GM23338 (cell line): ENCODE results near the gene AOC3. TPM values are rescaled to one million over a fixed set of nuclear protein-coding genes. Genes with fewer than 3 reads are reported as not detected.
A peak's percentile ranks its signal among the peaks of the same experiment; 100 is the strongest.

ENCODE experiments used
- ATAC-seq: fragments of 200-7000 bp; cut with Tn5 transposase; 3 replicates; pipeline ENCODE4 v1.9.1; 2020
- DNase-seq: peaks from one replicate; pipeline ENCODE4 v3.0.0-alpha.2; 2015; ENCODE audit warnings: low spot score
- H2AFZ ChIP-seq: fragments of 200-600 bp; sonication (generic); 2 replicates; pipeline ENCODE4 v1.8.0; 2016; ENCODE audit warnings: antibody characterized with exemption, mild to moderate bottlenecking, moderate library complexity
- H3F3A ChIP-seq: fragments of 200-600 bp; sonication (generic); replicated peaks from 2 replicates; pipeline ENCODE4 v1.8.0; 2017; ENCODE audit warnings: antibody characterized with exemption, mixed run types, low read depth
- H3K27ac ChIP-seq: fragments of 200-600 bp; sonication (generic); 2 replicates; pipeline ENCODE4 v1.6.1; 2016; ENCODE audit warnings: low read depth
- H3K27me3 ChIP-seq: fragments of 200-600 bp; sonication (generic); 2 replicates; pipeline ENCODE4 v1.8.0; 2016; ENCODE audit warnings: mild to moderate bottlenecking, mixed run types, moderate library complexity; ENCODE audit not compliant: insufficient read depth
- H3K36me3 ChIP-seq: fragments of 200-600 bp; sonication (generic); 2 replicates; pipeline ENCODE4 v1.8.0; 2016; ENCODE audit warnings: mild to moderate bottlenecking; ENCODE audit not compliant: insufficient read depth
- H3K4me1 ChIP-seq: fragments of 200-600 bp; sonication (generic); 2 replicates; pipeline ENCODE4 v1.8.0; 2016; ENCODE audit warnings: mild to moderate bottlenecking, moderate library complexity; ENCODE audit not compliant: insufficient read depth
- H3K4me2 ChIP-seq: fragments of 200-600 bp; sonication (generic); 2 replicates; pipeline ENCODE4 v1.7.1; 2017; ENCODE audit warnings: mixed run types
- H3K4me3 ChIP-seq: fragments of 200-600 bp; sonication (generic); 2 replicates; pipeline ENCODE4 v1.6.1; 2016; ENCODE audit warnings: mixed run types
- H3K79me2 ChIP-seq: fragments of 200-600 bp; sonication (generic); replicated peaks from 2 replicates; pipeline ENCODE4 v1.8.0; 2017; ENCODE audit warnings: mild to moderate bottlenecking; ENCODE audit not compliant: insufficient read depth
- H3K9me2 ChIP-seq: fragments of 200-600 bp; sonication (generic); 2 replicates; pipeline ENCODE4 v1.8.0; 2017; ENCODE audit not compliant: insufficient read depth
- H4K20me1 ChIP-seq: fragments of 200-600 bp; sonication (generic); replicated peaks from 2 replicates; pipeline ENCODE4 v1.8.0; 2017; ENCODE audit warnings: mild to moderate bottlenecking; ENCODE audit not compliant: insufficient read depth
- H3K27ac Mint-ChIP-seq: 2 replicates; pipeline ENCODE4 v1.8.0; 2020; ENCODE audit warnings: inconsistent platforms, mild to moderate bottlenecking, moderate library complexity, mixed read lengths
- H3K27me3 Mint-ChIP-seq: 3 replicates; pipeline ENCODE4 v1.8.0; 2022; ENCODE audit warnings: low read depth, mild to moderate bottlenecking, moderate library complexity, mixed read lengths, inconsistent platforms; ENCODE audit not compliant: insufficient read depth, poor library complexity
- H3K36me3 Mint-ChIP-seq: 3 replicates; pipeline ENCODE4 v1.8.0; 2021; ENCODE audit warnings: low read depth, mild to moderate bottlenecking, inconsistent platforms, moderate library complexity, mixed read lengths
- H3K4me1 Mint-ChIP-seq: 3 replicates; pipeline ENCODE4 v1.8.0; 2020; ENCODE audit warnings: mild to moderate bottlenecking, inconsistent platforms, mixed read lengths
- H3K4me3 Mint-ChIP-seq: 3 replicates; pipeline ENCODE4 v1.8.0; 2021; ENCODE audit warnings: moderate library complexity, mild to moderate bottlenecking, inconsistent platforms, mixed read lengths
- H3K9me3 Mint-ChIP-seq: 3 replicates; pipeline ENCODE4 v1.8.0; 2020; ENCODE audit warnings: moderate library complexity, mild to moderate bottlenecking, inconsistent platforms, mixed read lengths
- CREB1 ChIP-seq: fragments of 250-450 bp; sonication (Bioruptor Pico); IDR thresholded peaks from 2 replicates; pipeline ENCODE4 v1.5.0; 2020; ENCODE audit warnings: low read depth, mild to moderate bottlenecking, moderate library complexity
- CTCF ChIP-seq, 2 experiments: fragments of 200-600 bp in 1 of 2; sonication (generic) in 1 of 2; conservative IDR thresholded peaks; 2 replicates each; pipeline versions ENCODE4 v1.5.1 to v1.6.1; 2016 to 2017; ENCODE audit warnings: antibody characterized with exemption in 2 of 2, low read depth in 2 of 2, mild to moderate bottlenecking in 2 of 2, moderate library complexity in 1 of 2
- ETS1 ChIP-seq: IDR thresholded peaks from 2 replicates; pipeline ENCODE4 v1.6.1; 2016; ENCODE audit warnings: antibody characterized with exemption
- EZH2 ChIP-seq: fragments of 200-600 bp; sonication (generic); IDR thresholded peaks from one replicate; pipeline ENCODE4 v1.8.0; 2017; ENCODE audit warnings: antibody characterized with exemption, mild to moderate bottlenecking, low read depth; ENCODE audit not compliant: unreplicated experiment
- EZH2phosphoT487 ChIP-seq: fragments of 200-600 bp; sonication (generic); IDR thresholded peaks from one replicate; pipeline ENCODE4 v1.8.1; 2018; ENCODE audit warnings: antibody characterized with exemption; ENCODE audit not compliant: unreplicated experiment
- JUNB ChIP-seq: IDR thresholded peaks from one replicate; pipeline ENCODE4 v1.6.1; 2016; ENCODE audit warnings: antibody characterized with exemption; ENCODE audit not compliant: unreplicated experiment
- NANOG ChIP-seq: IDR thresholded peaks from 2 replicates; pipeline ENCODE4 v1.6.1; 2016; ENCODE audit warnings: antibody characterized with exemption, borderline replicate concordance
- POLR2AphosphoS5 ChIP-seq: IDR thresholded peaks from 2 replicates; pipeline ENCODE4 v1.6.1; 2016; ENCODE audit warnings: antibody characterized with exemption, low read depth
- REST ChIP-seq: IDR thresholded peaks from one replicate; pipeline ENCODE4 v1.6.1; 2018; ENCODE audit warnings: antibody characterized with exemption; ENCODE audit not compliant: unreplicated experiment
- STAT1 ChIP-seq: IDR thresholded peaks from one replicate; pipeline ENCODE4 v1.6.1; 2016; ENCODE audit warnings: antibody characterized with exemption; ENCODE audit not compliant: unreplicated experiment
- ZNF114 ChIP-seq: fragments of 250-450 bp; sonication (Bioruptor Pico); IDR thresholded peaks from 2 replicates; pipeline ENCODE4 v1.5.0; 2020; ENCODE audit warnings: mild to moderate bottlenecking, moderate library complexity
- ZNF331 ChIP-seq: fragments of 250-450 bp; sonication (Bioruptor Pico); IDR thresholded peaks from 2 replicates; pipeline ENCODE4 v1.5.0; 2020; ENCODE audit warnings: low read depth, mild to moderate bottlenecking, moderate library complexity
- polyA plus RNA-seq: library from polyadenylated mRNA; unstranded; fragments of >200 nt; fragmentation: Nextera tagmentation; extraction: Ambion mirVana; gene quantifications from 2 replicates; pipeline ENCODE4 v1.2.1, GENCODE V29; 2016
- total RNA-seq: library from RNA; depleted of rRNA; stranded (reverse); fragments of >200 nt; shearing (Covaris generic); gene quantifications from 2 replicates; pipeline ENCODE4 v1.2.3, GENCODE V29; 2014
- TF ChIP-seq, protein P1 (sequence below): fragments of 250-450 bp; sonication (Bioruptor Pico); IDR thresholded peaks from 2 replicates; pipeline ENCODE4 v1.5.0; 2020; ENCODE audit warnings: mild to moderate bottlenecking, moderate library complexity

AOC3 gene
- total and polyA plus RNA-seq, 2 experiments from 2014 or later, result 1.4 to 1.7 TPM

GRCh38 chr17:42900460-42901331 lies 49.7 kb downstream of the AOC3 start, which contains the start of gene G6PC1:
Gene G6PC1 (plus strand): TSS chr17:42900799. CDS start chr17:42900877, 78 bp downstream.
- H3K36me3 ChIP-seq, result no peaks in the 10 kb centered on the region
- Mint-ChIP-seq H3K36me3 (no peaks in the 10 kb centered on the region), H3K27me3 (peaks cover 1% of the 10 kb centered on the region), H3K9me3 (peaks cover 2% of the 10 kb centered on the region; the same call in 1 of the 3 replicates), H3K4me1 (0 out of 3 replicates have a peak, but pooled peaks cover 5% of the 10 kb centered on the region), H3K4me3 (no peak within 1 kb of the TSS), H3K27ac (no peak within 1 kb of the TSS)
- H3K4me1 ChIP-seq, result peaks cover 6% of the 10 kb centered on the region; the same call in 1 of the 2 replicates
- ATAC-seq (no peak), DNase-seq (no peak)
- H3K27me3 ChIP-seq, result no peaks in the 10 kb centered on the region
- H4K20me1 ChIP-seq, result no peaks in the 10 kb centered on the region
- no peaks in the 10 kb centered on the region for H3K79me2 ChIP-seq
- no peaks in the 10 kb centered on the region for H3F3A ChIP-seq
- TF ChIP-seq NANOG, result no peak
- no peak for TF ChIP-seq CREB1
- TF ChIP-seq REST, result no peak
- TF ChIP-seq EZH2phosphoT487, result no peak
- no peak for TF ChIP-seq EZH2
- no peak for TF ChIP-seq CTCF (conservative IDR thresholded peaks at IDR 0.05; ENCODE audit: low read depth in 2 of 2)
- TF ChIP-seq ZNF331 (CRISPR knock-in tag), result no peak
- no peak for TF ChIP-seq STAT1
- TF ChIP-seq POLR2AphosphoS5, result no peak
- TF ChIP-seq ZNF114, result no peak
- TF ChIP-seq, protein P1, sequence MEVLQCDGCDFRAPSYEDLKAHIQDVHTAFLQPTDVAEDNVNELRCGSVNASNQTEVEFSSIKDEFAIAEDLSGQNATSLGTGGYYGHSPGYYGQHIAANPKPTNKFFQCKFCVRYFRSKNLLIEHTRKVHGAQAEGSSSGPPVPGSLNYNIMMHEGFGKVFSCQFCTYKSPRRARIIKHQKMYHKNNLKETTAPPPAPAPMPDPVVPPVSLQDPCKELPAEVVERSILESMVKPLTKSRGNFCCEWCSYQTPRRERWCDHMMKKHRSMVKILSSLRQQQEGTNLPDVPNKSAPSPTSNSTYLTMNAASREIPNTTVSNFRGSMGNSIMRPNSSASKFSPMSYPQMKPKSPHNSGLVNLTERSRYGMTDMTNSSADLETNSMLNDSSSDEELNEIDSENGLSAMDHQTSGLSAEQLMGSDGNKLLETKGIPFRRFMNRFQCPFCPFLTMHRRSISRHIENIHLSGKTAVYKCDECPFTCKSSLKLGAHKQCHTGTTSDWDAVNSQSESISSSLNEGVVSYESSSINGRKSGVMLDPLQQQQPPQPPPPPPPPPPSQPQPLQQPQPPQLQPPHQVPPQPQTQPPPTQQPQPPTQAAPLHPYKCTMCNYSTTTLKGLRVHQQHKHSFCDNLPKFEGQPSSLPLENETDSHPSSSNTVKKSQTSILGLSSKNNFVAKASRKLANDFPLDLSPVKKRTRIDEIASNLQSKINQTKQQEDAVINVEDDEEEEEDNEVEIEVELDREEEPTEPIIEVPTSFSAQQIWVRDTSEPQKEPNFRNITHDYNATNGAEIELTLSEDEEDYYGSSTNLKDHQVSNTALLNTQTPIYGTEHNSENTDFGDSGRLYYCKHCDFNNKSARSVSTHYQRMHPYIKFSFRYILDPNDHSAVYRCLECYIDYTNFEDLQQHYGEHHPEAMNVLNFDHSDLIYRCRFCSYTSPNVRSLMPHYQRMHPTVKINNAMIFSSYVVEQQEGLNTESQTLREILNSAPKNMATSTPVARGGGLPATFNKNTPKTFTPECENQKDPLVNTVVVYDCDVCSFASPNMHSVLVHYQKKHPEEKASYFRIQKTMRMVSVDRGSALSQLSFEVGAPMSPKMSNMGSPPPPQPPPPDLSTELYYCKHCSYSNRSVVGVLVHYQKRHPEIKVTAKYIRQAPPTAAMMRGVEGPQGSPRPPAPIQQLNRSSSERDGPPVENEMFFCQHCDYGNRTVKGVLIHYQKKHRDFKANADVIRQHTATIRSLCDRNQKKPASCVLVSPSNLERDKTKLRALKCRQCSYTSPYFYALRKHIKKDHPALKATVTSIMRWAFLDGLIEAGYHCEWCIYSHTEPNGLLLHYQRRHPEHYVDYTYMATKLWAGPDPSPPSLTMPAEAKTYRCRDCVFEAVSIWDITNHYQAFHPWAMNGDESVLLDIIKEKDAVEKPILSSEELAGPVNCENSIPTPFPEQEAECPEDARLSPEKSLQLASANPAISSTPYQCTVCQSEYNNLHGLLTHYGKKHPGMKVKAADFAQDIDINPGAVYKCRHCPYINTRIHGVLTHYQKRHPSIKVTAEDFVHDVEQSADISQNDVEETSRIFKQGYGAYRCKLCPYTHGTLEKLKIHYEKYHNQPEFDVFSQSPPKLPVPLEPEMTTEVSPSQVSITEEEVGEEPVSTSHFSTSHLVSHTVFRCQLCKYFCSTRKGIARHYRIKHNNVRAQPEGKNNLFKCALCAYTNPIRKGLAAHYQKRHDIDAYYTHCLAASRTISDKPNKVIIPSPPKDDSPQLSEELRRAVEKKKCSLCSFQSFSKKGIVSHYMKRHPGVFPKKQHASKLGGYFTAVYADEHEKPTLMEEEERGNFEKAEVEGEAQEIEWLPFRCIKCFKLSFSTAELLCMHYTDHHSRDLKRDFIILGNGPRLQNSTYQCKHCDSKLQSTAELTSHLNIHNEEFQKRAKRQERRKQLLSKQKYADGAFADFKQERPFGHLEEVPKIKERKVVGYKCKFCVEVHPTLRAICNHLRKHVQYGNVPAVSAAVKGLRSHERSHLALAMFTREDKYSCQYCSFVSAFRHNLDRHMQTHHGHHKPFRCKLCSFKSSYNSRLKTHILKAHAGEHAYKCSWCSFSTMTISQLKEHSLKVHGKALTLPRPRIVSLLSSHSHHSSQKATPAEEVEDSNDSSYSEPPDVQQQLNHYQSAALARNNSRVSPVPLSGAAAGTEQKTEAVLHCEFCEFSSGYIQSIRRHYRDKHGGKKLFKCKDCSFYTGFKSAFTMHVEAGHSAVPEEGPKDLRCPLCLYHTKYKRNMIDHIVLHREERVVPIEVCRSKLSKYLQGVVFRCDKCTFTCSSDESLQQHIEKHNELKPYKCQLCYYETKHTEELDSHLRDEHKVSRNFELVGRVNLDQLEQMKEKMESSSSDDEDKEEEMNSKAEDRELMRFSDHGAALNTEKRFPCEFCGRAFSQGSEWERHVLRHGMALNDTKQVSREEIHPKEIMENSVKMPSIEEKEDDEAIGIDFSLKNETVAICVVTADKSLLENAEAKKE (CRISPR knock-in tag), result no peak
- TF ChIP-seq ETS1, result no peak
- no peak for TF ChIP-seq JUNB
- H2AFZ ChIP-seq, result 0 out of 2 replicates have a peak within 1 kb of the TSS, but pooled peaks have one; percentile 43
- H3K9me2 ChIP-seq, result no peaks in the 10 kb centered on the region
- no peak within 1 kb of the TSS for H3K4me2 ChIP-seq
- H3K4me3 ChIP-seq, result no peak within 1 kb of the TSS
- H3K27ac ChIP-seq, result no peak within 1 kb of the TSS
